ENCODE measurements around the gene BSN.

The BSN gene

DNA sequence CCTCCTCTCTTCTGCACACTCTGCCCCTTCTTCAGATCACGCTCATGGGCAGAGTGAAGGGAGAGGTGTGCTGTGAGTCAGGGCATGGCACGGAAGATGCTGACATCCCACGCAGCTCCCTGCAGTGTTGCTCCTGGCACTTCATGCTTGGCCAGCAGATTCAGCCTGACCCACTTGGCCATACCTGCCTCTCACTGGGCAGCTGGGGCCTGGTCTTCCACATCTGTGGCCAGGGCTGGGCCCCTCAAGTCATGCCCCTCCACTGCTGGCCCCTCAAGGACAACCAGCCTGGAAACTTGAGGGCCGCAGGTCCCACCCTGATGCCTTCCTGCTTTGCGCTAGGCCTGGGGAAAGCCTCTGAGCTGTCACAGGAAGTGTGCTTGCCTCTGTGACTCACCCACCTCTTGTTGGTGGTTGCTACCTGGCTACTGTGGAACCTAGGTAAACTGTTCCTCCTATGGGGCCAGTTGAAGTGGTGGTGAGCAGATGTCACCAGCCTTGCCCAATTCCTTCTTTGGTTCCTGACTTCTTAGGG is 48.7 kb downstream of the BSN start:
- no peak for DNase-seq

DNA sequence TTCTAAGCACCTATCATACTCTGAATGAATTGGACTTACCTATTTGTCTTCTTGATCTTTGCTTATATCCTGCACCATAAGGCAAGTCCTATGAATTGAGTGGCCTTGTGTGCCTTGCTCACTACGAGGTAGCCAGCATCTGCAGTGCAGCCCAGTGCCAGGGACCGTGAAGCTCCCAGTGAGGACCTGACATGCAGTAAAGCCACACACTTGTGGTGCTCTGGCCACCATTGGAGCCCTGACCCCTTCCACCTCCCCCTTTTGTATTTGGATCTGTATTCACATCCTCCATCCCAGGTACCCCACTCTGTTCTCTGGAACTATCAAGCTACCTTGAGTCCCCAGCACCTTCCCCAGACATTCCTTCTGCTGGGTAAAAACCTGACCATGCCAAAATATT is 52.1 kb downstream of the BSN start:
- DNase-seq: no peak

DNA sequence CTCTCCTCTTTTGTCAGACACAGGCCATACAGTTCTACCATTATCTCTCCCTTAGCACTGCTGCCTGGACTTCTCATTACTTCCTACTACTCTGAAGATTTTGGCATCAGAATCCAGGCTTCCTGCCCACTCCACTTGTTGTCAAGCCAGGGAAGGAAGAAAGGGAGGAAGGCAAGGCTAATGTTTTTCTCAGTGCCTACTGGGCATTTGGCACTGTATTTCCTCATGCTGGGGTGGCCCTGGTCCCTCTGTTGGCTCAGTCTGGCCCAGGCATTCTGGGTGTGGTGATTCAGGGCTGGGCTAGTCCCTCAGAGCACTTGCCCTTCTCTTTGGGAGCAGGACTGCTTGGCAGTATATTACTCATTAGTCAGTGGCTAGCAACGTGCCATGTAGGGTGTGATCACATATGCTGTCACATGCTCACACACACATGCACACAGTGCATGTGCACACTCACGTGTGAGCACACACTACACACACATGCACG is 52.9 kb downstream of the BSN start:
- peak; percentile 42 for DNase-seq

DNA sequence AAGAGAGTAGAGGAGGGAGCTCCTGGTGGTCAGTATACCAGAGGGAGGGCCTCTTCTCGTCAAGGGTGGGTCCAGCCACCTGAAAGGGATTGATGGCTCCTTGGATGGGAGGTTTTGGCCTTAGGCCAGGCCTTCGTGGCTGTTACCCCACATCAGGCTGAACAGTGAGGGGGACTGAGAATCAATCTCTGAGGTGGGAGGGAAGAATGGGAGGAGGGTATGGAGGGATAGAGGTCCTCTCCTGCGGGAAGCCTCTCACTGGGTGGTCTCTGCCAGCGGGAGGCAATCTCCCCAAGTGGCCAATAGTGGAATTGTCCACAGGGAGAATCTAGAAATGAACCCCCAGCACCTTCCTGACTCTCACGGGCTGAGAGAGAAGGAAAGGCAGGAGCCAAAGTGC is 53.5 kb downstream of the BSN start:
- DNase-seq: no peak

DNA sequence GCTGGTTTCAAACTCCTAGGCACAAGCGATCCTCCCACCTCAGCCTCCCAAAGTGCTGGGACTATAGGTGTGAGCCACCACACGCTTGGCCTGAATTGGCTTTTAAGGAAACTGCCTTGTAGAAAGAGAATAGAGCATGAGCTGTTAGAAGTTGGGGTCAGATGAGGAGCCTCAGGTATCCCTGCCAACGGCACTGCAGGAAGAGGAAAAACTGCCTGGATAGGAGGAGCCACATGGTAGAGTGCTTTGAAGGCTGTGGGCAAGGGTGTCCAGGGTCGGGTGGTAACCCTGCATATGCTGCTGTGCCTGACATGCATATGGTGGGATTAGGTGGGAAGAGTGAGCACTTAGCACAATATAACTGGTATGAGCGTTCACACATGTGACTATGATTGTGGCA is 55.0 kb downstream of the BSN start:
- no peak for DNase-seq

DNA sequence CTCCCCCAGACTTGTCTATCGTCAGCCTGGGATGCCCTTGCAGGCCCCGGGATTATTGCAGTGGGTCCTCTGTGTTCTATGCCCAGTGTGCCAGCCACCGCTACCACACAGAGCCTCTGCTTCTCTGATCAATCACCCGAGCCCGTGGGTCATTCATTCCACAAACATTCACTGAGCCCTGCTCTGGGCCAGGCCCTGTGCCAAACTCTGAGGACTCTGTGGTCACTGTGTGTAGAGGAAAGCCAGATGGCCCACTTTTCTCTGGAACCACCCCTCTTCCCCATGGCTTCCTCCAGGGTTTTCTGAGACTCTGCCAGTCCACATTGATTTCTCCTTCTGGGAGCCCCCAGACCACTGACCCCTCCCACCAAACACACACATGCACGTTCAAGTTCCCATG is 55.5 kb downstream of the BSN start:
- DNase-seq: peak; percentile 11

DNA sequence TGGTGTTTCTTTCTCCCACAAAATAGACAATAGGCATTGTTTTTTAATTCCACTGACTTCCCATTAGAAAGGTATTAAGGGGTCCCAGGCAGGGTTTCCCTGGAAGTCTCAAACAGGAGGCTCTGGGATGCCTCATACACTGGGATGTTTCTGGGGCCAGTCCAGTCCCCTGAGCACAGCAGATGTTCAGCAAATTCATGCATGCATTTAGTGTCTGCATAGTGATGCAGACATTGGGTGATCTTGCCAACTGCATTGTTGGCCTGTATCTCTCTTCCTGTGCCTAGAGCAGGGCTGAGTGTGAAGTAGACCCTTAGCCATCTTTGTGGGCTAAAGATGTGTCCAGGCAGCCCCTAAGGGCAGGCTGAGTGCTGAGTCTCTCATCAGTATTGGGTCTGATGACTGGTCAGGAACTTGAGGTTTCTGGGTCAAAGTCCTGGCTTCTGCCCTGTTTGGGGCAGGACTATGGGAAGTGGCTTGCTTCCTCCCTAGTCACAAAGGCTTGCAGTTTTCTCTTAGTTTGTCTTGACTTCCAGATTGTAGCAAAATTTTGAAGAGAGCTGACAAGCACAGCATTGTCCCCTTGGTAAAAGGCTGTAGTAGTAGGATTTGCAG is 56.5 kb downstream of the BSN start:
- DNase-seq: no peak

DNA sequence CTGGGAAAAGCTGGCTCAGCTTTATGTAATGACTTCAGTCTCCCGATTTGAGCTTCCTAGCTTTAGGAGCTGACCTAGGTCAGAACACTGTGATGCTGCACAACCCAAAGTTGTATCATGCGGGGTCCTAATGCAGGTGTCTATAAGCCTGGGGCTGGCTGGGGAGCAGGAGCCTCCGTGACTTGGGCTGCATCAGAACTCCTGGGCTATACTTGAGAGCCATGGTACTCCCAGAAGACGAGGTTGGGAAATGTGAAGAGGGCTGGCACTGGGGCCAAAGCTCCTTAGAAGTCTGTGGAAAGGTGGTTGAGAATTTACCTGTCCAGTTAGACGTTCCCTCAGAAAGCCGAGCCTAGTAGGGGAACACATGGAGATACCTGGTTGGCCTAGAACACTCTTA is 57.0 kb downstream of the BSN start:
- no peak for DNase-seq

DNA sequence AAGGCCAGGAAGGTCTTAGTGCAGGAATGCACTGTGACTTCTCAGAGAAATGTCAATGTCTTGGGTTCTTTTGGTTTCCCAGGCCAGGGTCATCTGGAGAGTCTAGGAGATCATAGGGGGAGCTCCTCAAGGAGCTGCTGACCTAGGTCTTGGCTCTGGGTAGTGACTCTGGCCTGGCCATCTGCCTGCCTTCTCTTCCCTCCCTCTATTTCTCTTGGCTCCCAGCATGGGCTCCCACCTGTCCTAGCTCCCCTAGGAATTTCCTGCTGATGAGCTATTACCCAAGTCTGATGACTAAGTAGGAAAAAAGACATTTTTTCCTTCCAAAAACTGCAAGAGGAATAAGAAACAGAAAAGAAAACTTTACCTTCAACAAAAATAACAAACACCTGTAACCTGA is 57.4 kb downstream of the BSN start:
- DNase-seq: no peak

DNA sequence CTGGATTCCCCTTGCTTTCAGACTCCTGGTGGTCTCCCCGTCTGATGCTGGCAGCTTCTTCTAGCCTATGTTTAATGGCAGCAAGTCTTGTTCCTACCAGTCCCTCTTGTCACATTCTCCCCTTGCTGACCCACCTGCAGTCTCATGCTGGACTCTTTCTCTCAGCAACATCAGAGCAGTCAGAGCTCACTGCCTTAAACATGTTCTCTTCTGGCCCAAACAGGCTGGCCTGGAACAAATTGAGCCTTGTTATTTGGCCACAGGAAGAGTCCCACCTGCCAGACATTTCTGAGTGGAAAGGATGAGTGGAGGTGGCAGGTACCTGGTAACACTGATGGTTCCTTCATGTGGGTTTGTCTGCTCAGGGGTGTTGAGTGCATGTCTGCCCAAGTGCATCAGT is 60.7 kb downstream of the BSN start:
- no peak for DNase-seq

DNA sequence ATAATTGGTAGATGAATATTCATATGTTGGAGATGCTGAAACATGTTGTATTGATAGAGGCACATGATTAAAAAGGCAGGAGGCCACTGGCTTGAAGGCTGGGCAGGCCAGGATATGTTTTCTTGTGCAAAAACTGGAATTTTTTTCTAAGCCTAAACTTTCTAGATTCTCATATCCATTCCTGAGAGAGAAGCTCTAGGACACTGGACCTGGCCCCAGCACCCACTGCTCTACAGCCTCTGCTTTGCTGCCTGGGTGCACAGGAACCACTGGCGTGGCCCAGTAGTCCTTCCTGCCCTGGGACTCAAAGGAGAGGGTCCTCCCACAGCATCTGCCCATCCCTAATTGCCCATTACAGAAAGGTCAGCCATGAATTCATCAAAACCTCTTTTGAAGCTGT is 61.8 kb downstream of the BSN start:
- DNase-seq: no peak

DNA sequence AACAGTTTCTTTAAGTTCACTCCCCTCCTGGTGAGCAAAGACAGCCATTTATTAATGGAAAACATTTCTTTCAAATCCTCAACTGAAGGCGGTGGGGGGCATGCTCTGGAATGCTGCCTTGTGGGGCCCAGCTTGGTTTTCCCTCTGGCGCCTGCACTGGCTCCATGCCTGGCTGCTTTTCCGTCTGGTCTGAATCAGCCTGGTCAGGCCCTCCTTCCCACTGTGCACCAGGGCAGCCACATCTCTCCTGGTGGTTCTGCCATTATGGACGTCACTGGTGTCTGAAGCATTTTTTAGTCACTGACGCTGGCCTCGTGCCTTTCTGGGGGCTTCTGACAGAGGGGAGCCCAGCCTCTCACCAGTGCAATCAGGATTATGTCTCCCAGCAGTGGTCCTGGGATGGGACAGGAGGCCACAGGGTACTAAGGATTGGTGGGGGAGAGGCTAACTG is 62.2 kb downstream of the BSN start:
- DNase-seq: peak; percentile 13

DNA sequence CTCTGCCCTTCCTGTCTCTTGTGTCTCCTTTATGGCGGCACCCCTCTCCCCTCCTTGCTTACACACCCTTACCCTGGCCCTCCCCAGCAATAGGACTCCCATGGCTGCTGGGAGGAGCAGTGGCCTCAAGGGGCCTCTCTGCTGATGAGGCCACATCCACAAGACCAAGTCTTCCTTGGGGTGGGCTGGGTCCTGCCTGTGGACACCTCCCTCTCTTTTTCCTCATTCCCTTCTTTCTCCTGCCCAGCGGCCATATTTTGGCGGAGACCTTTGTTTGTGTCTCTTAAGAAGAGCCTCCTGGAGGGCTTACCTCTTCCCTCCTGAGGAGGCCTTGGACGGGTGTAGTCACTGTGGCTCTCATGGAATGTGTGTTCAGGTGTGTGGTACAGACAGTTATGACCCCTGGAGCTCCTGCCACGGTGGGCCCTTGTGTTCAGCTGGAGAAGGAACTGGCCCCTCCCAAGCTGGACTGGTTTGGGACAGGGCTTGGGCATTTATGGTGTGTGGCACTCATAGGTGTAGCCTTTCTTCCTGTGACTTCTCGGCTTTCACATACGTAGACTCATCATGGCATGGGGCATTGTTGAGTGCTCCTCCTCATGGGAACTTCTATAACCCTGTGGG is 63.2 kb downstream of the BSN start:
- no peak for DNase-seq

DNA sequence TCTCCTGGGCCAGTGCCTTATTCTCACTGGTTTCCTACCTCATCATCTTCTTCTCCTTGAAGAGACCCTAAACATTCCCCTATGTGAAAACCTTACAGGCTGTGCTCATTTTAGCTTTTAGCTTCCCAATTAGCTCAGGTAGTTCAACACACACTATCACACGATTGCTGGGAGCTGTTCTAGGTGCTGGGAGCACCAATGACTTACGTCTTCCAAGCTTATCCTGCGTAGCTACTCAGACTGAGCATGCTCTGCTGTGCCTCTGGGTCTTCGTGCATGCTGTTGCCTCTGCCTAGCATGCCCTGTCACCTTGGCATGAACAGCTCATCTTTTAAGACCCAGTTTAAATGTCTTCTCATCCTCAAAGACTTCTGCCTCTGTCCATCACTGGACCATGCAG is 64.1 kb downstream of the BSN start:
- no peak for DNase-seq

DNA sequence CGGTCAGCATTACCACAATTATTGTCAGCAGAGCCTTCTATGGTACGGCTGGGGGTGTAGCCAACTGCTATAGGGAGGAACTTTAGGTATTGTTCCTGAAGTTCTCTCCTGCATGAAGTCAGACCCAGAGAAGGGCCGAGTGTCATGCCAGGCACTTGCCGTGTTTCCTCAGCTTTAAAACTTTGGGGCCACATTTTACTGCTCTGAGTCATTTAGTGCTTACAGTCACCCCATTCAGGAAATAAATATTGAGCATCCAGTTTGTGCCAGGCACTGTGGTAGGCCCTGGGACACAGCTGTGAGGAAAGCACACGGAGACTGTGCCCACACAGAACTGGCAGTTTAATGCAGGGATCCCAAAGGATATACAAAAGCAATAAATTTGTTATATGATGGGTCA is 65.4 kb downstream of the BSN start:
- DNase-seq: no peak

DNA sequence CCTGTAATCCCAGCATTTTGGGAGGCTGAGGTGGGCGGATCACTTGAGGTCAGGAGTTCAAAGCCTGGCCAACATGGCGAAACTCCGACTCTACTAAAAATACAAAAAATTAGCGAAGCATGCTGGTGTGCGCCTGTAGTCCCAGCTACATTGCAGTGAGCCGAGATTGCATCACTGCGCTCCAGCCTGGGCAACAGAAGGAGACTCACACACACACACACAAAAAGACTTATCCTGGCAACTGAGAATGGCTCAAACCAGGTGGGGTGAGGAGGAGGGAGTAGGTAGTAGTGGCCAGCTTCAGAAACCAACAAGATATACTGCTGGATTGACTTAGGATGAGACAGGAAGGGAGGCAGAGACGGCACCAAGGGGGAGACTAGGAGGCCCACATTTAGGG is 66.5 kb downstream of the BSN start:
- no peak for DNase-seq

DNA sequence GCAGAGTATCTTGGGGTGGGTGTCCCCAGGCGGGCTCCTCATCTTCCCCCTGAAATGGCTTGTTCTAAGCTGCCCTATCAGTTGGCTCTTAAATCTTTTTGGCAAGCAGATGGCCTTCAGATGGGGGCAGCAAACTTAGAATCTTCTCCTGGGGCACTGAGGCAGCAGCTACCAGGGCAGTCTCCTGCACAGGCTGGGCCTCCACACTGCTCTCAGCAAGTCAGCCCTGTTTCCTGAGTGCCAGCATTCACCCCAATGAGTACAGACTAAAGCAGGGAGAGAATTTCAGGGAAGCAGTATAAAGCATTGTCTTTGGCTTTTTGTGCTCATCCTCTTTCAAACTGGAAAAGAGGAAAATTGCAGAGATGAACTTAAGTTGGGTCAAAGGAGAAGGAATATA is 68.8 kb downstream of the BSN start:
- DNase-seq: no peak

DNA sequence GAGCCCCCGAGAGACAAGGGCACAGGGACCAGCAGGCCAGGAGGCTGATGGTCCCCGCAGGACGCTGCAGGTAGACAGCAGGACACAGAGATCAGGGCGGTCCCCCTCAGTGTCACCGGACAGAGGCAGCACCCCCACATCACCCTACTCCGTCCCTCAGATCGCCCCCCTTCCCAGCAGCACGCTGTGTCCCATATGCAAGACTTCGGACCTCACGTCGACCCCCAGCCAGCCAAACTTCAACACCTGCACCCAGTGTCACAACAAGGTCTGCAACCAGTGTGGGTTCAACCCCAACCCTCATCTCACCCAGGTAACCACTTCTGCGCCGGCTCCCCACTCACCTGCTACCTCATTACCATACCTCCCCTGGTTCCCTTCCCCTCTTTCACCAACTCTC is 70.8 kb downstream of the BSN start:
- DNase-seq: no peak

DNA sequence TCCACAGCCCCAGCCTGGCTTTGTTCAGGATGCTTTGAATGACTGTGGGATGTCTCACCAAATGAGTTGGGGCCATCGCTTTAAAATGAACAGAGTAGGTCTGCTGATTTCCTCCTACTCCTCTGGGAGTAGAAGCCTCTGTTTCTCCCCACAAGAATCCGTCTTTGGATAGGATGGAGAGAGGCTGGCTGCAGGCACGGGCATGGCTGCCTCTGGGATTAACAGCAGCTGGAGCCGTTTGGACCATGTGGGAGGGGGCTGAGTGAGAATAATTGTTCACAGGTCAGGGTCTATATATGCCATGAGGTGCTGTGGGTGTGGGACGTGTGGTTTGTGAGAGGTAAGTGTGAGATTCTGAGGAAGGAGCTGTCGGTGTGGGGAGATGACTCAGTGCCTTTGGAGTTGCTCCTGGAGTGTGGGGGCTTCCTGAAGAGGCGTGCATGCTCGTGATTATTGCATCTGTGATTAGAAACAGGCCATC is 71.9 kb downstream of the BSN start:
- no peak for DNase-seq

DNA sequence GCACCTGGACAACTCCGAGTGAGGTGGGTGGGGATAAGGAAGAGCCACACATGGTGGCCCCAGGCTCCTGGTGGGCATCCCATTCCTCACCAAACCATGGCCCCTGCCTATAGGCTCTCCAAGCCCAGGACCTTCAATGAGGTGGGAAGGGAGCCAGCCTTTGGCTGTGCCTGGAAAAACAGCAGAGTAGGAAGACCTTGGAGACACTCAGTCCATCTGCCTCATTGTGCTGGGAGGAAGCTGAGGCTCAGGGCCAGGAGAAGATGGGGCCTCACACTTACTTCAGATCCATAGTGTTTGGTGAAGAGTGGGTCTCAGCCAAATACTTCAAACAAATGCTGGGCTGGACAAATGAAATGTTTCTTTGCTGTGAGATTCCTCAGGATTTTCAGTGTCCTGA is 72.5 kb downstream of the BSN start:
- DNase-seq: no peak

DNA sequence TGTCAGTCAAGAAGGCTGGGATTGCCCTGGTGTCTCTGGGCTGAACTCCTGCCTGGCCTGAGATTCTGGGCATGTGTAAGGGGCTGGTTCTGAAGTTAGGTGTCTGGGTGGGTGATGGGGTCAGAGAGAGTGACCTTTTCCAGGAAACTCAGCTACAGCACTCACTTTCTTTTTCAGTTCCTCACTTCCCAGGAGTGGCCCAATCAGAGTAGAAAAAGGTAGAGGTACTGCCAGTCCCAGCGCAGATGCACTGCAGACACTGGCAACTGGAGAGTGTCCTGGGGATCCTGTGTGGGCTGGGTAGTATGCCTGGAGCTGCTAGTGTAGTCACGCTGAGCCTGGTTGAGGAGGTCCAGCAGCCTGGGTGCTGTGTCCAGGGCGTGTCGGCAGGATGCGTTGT is 73.4 kb downstream of the BSN start:
- DNase-seq: no peak

DNA sequence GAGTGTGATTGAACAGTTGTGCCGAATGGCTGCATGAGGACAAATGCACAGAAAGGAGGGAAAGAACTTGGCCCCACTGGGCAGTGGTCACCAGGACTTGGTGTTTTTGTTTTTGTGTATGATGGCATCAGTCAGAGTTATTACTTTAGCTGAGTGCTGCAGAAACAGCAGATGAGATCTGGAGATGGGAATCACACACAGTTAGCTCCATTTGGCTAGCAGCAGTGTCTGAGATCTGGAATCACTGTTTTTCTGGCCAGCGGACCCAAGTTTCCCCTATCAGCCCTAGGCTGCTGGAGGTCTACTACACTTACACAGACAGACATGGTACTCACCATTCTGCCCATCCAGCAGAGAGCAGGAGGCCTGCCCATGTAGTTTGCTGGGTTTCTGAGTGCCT is 74.0 kb downstream of the BSN start:
- no peak for DNase-seq

DNA sequence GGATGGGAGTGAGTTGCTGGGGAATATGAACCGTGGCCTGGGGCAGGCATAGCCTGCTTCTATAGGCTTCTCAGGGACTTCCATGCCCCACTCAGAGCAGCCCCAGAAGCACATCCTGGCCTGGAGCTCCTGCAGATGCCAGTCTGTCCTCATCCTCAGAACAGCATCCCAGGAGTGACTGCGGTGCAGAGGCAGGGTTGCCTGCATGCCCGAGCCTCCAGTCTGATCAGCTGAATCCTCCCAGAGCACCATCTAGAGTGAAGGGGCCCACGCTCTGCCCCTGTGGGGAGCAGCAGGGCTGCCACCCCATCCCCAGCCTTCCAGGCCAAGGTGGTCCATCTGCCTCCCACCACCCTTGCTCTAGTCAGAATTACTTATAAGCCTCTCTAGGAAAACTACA is 75.2 kb downstream of the BSN start:
- DNase-seq: no peak

DNA sequence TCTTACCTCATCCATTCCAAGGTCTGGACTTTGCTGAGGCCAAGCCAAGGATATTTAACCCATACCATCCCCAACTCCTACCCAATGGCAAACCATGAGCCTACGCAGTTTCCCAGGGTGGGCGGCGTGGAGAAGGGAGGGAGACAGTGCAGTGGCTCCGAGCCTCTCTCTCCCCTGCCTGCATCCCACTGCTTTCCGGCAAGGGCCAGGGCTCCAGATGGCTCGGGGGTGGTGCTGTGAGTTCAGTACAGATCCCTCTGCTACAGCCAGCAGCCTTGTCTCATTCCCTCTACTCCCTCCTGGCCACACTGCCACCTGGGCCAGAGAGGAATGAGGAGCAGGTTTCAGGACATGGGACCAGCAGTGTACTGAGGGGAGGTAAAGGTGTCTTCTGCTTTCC is 75.6 kb downstream of the BSN start:
- DNase-seq: no peak

DNA sequence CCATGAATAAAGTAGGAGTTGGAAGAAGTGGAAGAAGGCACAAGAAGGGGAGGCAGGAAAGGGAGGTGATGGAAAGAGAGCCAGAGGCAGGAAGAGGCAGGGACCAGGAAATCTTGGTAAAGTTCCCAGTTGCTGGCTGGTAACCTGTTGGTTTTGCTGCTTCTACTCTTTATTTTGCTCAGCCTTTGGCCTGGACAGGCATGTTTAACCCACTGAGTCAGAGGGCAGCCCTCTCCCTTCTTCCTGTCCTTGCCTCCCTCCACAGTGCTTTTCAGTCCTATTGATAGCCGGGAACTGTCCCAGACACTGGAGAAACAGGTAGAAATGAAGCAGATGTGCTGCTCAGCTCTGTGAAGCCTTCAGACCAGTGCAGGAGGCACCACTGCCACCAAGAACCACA is 76.5 kb downstream of the BSN start:
- DNase-seq: no peak
